Breast epithelium (tissue), 3 donors: ENCODE measurements around the gene AOX1.

Experiments used
- CTCF ChIP-seq, 3 donors: fragments of 450-650 bp; IDR thresholded peaks; one replicate each; pipeline ENCODE4 v1.5.1; 2016 to 2017; ENCODE audit warnings: antibody characterized with exemption in 3 of 3, mild to moderate bottlenecking in 3 of 3, moderate library complexity in 3 of 3
- POLR2A ChIP-seq: fragments of 450-650 bp; IDR thresholded peaks from one replicate; pipeline ENCODE4 v1.6.1; 2016; ENCODE audit warnings: antibody characterized with exemption, mild to moderate bottlenecking, moderate library complexity
- POLR2AphosphoS5 ChIP-seq, 3 donors: sonication (generic); formaldehyde crosslinking; IDR thresholded peaks; one replicate each; pipeline ENCODE4 v1.6.1; 2017; ENCODE audit warnings: antibody characterized with exemption in 3 of 3

GRCh38 chr2:200677721-200678532 lies 92.1 kb downstream of the AOX1 start:
- TF ChIP-seq CTCF (IDR thresholded peaks at IDR 0.05): no peak
- TF ChIP-seq POLR2A: no peak
- TF ChIP-seq POLR2AphosphoS5 (IDR thresholded peaks at IDR 0.05): no peak
